Gastrocnemius medialis (tissue), 4 donors: ENCODE results near the gene TOMM34.

Source experiments
- CTCF ChIP-seq, 5 experiments: fragments of 450-650 bp in 3 of 5; fragments of 200-600 bp in 2 of 5; sonication (generic) in 2 of 5; IDR thresholded peaks in 4 of 5; conservative IDR thresholded peaks in 1 of 5; 1 replicate in 4 of 5; 2 replicates in 1 of 5; pipeline ENCODE4 v1.5.1; 2016 to 2019; ENCODE audit warnings: antibody characterized with exemption in 5 of 5, mild to moderate bottlenecking in 3 of 5, moderate library complexity in 3 of 5
- POLR2A ChIP-seq, 2 donors: fragments of 450-650 bp; IDR thresholded peaks; one replicate each; pipeline ENCODE4 v1.6.1; 2017; ENCODE audit warnings: antibody characterized with exemption in 2 of 2, mild to moderate bottlenecking in 2 of 2, moderate library complexity in 2 of 2

GRCh38 chr20:44943828-44944227 lies 16.4 kb downstream of the TOMM34 start:
- TF ChIP-seq POLR2A (IDR thresholded peaks at IDR 0.05) (no peak), CTCF (IDR thresholded peaks at IDR 0.05 in 4 of 5, conservative IDR thresholded peaks at IDR 0.05 in 1 of 5) (no peak)
